ENCODE results near the gene MAT2A. TPM values are rescaled to one million over a fixed set of nuclear protein-coding genes. Genes with fewer than 3 reads are reported as not detected.
A peak's percentile ranks its signal among the peaks of the same experiment; 100 is the strongest.

Gene MAT2A
- total RNA-seq, 1 experiment from 2014 or later = 309 TPM

- DNase-seq (no peak), ATAC-seq (no peak)
- Histone ChIP-seq H3K4me3 (ENCODE audit: low read length) (peak overlapping the region; percentile 95), H3K79me2 (ENCODE audit: low read length) (peaks cover 74% of the 10 kb centered on the region), H4K20me1 (ENCODE audit: low read length) (peaks cover 55% of the 10 kb centered on the region), H3K4me2 (ENCODE audit: low read length) (peak overlapping the region; percentile 99), H3F3A (ENCODE audit: low read length, unreplicated experiment) (peaks cover 46% of the 10 kb centered on the region), H3K27ac (ENCODE audit: low read length) (peak overlapping the region; percentile 97), H3K36me3 (ENCODE audit: low read depth, low read length) (peaks cover 50% of the 10 kb centered on the region), H3K9ac (ENCODE audit: low read length) (peak overlapping the region; percentile 100), H3K4me1 (ENCODE audit: insufficient read depth, low read length) (peaks cover 47% of the 10 kb centered on the region), H3K27me3 (ENCODE audit: low read length) (no peaks in the 10 kb centered on the region), H2AFZ (ENCODE audit: low read length) (no peak overlapping the region), H3K9me3 (ENCODE audit: low read length) (no peaks in the 10 kb centered on the region), H3K9me2 (replicated peaks; ENCODE audit: low read length) (no peaks in the 10 kb centered on the region)
- BruUV-seq (replicated peaks) = TSS peak; percentile 30
- ChIA-PET CTCF (interaction anchor here (0.6 to 1.9 kb wide), 3 partner anchors 12 to 119 kb away, joined by 3 to 8 read pairs (median 4); no protein-coding TSS in a partner anchor), POLR2A (ENCODE audit: unreplicated experiment) (interaction anchor here (0.6 to 3.5 kb wide), 2 partner anchors 36 to 72 kb away, joined by 3 to 27 read pairs; no protein-coding TSS in a partner anchor)
- TF ChIP-seq EZH2phosphoT487 (IDR thresholded peaks at IDR 0.05; ENCODE audit: borderline replicate concordance, low read length) = no peak
- no peak for TF ChIP-seq CTCF (conservative IDR thresholded peaks at IDR 0.05; ENCODE audit: low read depth, low read length)
- TF ChIP-seq EZH2 (IDR thresholded peaks at IDR 0.05; ENCODE audit: low read length, unreplicated experiment) = no peak
- intact Hi-C loops (cut with micrococcal nuclease) = no loop called here
Observed at GRCh38 chr2:85540133-85540648, 1.2 kb downstream of the MAT2A start.

DNA sequence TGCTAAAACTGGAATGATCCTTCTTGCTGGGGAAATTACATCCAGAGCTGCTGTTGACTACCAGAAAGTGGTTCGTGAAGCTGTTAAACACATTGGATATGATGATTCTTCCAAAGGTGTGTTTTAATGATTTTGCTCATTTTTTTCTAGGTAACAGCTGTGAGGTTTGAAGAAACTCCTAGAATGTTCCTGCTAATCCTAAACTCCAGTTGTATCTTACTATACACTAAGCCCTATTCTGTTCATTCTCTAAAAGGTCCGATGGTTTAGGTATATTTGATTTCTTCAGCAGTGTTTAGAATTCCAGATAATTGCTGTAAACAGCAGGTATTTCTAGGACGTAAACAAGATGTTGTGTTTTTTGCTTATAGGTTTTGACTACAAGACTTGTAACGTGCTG, 2.3 kb downstream of the MAT2A start:
- peaks cover 58% of the 10 kb centered on the region for H3K36me3 ChIP-seq (ENCODE audit: low read depth, low read length)

More for the DNA sequence above, 2.3 kb downstream of the MAT2A start:
- no peak for DNase-seq
- no peaks in the 10 kb centered on the region for H3K9me2 ChIP-seq (replicated peaks; ENCODE audit: low read length)
- peak overlapping the region; percentile 99 for H3K4me2 ChIP-seq (ENCODE audit: low read length)
- peak overlapping the region; percentile 95 for H3K4me3 ChIP-seq (ENCODE audit: low read length)
- POLR2A ChIA-PET (ENCODE audit: unreplicated experiment) = interaction anchor here (3.5 kb wide), 1 partner anchor 37 kb away, joined by 27 read pairs; no protein-coding TSS in a partner anchor
- no TSS peak for BruUV-seq (replicated peaks)
- peaks cover 68% of the 10 kb centered on the region for H3K79me2 ChIP-seq (ENCODE audit: low read length)
- peak overlapping the region; percentile 100 for H3K9ac ChIP-seq (ENCODE audit: low read length)
- no peaks in the 10 kb centered on the region for H3K9me3 ChIP-seq (ENCODE audit: low read length)
- no peak for ATAC-seq
- peaks cover 36% of the 10 kb centered on the region for H3K4me1 ChIP-seq (ENCODE audit: insufficient read depth, low read length)
- CTCF ChIA-PET = interaction anchor here (0.6 kb wide), 1 partner anchor 61 kb away, joined by 3 read pairs; the partner anchor contains the start of gene TMEM150A
- no peak overlapping the region for H3K27ac ChIP-seq (ENCODE audit: low read length)
- TF ChIP-seq CTCF (conservative IDR thresholded peaks at IDR 0.05; ENCODE audit: low read depth, low read length) (no peak), EZH2 (IDR thresholded peaks at IDR 0.05; ENCODE audit: low read length, unreplicated experiment) (no peak), EZH2phosphoT487 (IDR thresholded peaks at IDR 0.05; ENCODE audit: borderline replicate concordance, low read length) (no peak)
- H4K20me1 ChIP-seq (ENCODE audit: low read length) = peaks cover 63% of the 10 kb centered on the region
- H2AFZ ChIP-seq (ENCODE audit: low read length) = no peak overlapping the region
- H3F3A ChIP-seq (ENCODE audit: low read length, unreplicated experiment) = peaks cover 56% of the 10 kb centered on the region
- intact Hi-C loops (cut with micrococcal nuclease) = no loop called here
- no peaks in the 10 kb centered on the region for H3K27me3 ChIP-seq (ENCODE audit: low read length)

Data from PC-3 (cell line).